ENCODE measurements around the gene APRT. TPM values are rescaled to one million over a fixed set of nuclear protein-coding genes. Genes with fewer than 3 reads are reported as not detected.

Gene APRT
- total and polyA plus RNA-seq, 10 of the 15 experiments (the other 5 are each of a cell fraction or from before 2014, with no cell fraction given) = 30.6 to 495 (median 166) TPM

DNA sequence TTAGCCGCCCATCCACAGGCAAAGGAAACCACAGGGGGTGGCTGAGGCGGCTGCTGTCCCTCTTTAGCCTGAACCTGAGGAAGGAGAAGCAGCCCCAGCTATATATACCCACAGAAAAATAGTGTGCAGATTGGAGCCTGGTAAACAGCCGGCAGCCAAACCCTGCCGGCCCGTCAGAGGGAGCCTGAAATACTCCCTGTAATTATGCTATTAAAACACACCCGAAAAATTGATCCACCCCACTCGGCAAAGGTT, 33.5 kb downstream of the APRT start (continued):
- TF ChIP-seq MYC (IDR thresholded peaks at IDR 0.05; ENCODE audit: insufficient read depth, insufficient read length, insufficient replicate concordance, low read length, severe bottlenecking) (no peak), YBX1 (IDR thresholded peaks at IDR 0.05) (no peak), CBX5 (IDR thresholded peaks at IDR 0.05; ENCODE audit: low read depth) (no peak), LARP7 (IDR thresholded peaks at IDR 0.05) (no peak), ZNF217 (IDR thresholded peaks at IDR 0.05) (no peak), IRF4 (IDR thresholded peaks at IDR 0.05; ENCODE audit: low read depth, low read length) (no peak)

- no TSS peak for BruUV-seq (replicated peaks)
- Histone ChIP-seq H4K20me1 (ENCODE audit: control insufficient read depth, insufficient read depth) (no peaks in the 10 kb centered on the region), H3K27ac (ENCODE audit: control insufficient read depth, insufficient read depth) (no peak overlapping the region), H3K4me1 (ENCODE audit: control insufficient read depth, insufficient read depth, low read length) (peaks cover 28% of the 10 kb centered on the region), H3K79me2 (ENCODE audit: control insufficient read depth, insufficient read depth, low read length) (peaks cover 71% of the 10 kb centered on the region), H3K4me3 (no peak overlapping the region), H3K9ac (ENCODE audit: control insufficient read depth, insufficient read depth, low read length) (no peak overlapping the region), H3K9me3 (replicated peaks; ENCODE audit: control insufficient read depth, insufficient read depth, low read length) (no peaks in the 10 kb centered on the region), H3K27me3 (replicated peaks in 1 of 2; ENCODE audit: control insufficient read depth in 2 of 2, insufficient read depth in 2 of 2, low read length in 1 of 2) (no peaks in the 10 kb centered on the region), H3K36me3 (ENCODE audit: control insufficient read depth in 2 of 2, insufficient read depth in 2 of 2, low read length in 1 of 2) (peaks cover 0 to 6% of the 10 kb centered on the region in 2 experiments; a peak in 2 of 4 replicates), H2AFZ (ENCODE audit: control insufficient read depth, low read depth, low read length) (no peak overlapping the region), H3K4me2 (ENCODE audit: control insufficient read depth, insufficient read depth) (no peak overlapping the region)
- ChIA-PET SMC1A (ENCODE audit: uncharacterized antibody, unreplicated experiment) (no interaction called here), POLR2A (no interaction called here), RAD21 (ENCODE audit: unreplicated experiment) (no interaction called here), CTCF (no interaction called here)
- TF ChIP-seq PKNOX1 (IDR thresholded peaks at IDR 0.05) (no peak), NFYB (IDR thresholded peaks at IDR 0.05; ENCODE audit: insufficient read depth, low read depth, low read length) (no peak), BCLAF1 (IDR thresholded peaks at IDR 0.05) (no peak), EP300 (IDR thresholded peaks at IDR 0.05; ENCODE audit: borderline replicate concordance in 1 of 2, control insufficient read depth in 1 of 2, low read depth in 2 of 2, low read length in 2 of 2) (no peak), RELA (IDR thresholded peaks at IDR 0.05; ENCODE audit: borderline replicate concordance, partially characterized antibody) (no peak), RCOR1 (conservative IDR thresholded peaks at IDR 0.05; ENCODE audit: low read depth, low read length) (no peak), MTA3 (IDR thresholded peaks at IDR 0.05; ENCODE audit: borderline replicate concordance, low read length) (no peak), NFXL1 (IDR thresholded peaks at IDR 0.05; ENCODE audit: borderline replicate concordance) (no peak), SREBF2 (IDR thresholded peaks at IDR 0.05; ENCODE audit: low read length) (no peak), PML (IDR thresholded peaks at IDR 0.05; ENCODE audit: low read length) (no peak), MXI1 (IDR thresholded peaks at IDR 0.05; ENCODE audit: low read depth, low read length) (no peak), NRF1 (conservative IDR thresholded peaks at IDR 0.05; ENCODE audit: low read depth, low read length) (no peak), IKZF1 (conservative IDR thresholded peaks at IDR 0.05) (no peak), ZNF274 (IDR thresholded peaks at IDR 0.05; ENCODE audit: insufficient read depth, insufficient read length) (no peak), RFX5 (IDR thresholded peaks at IDR 0.05; ENCODE audit: low read depth, low read length) (no peak)
- in situ Hi-C loops (cut with MboI) (no loop called here), intact Hi-C loops (cut with micrococcal nuclease; ENCODE audit: unreplicated experiment) (no loop called here)
- WGBS (ENCODE audit: insufficient coverage, insufficient replicate concordance, low lambda C conversion rate, missing lambda C conversion rate) = 84% methylated on average over 34 of the region's 34 CpGs
- FAIRE-seq (no peak), ATAC-seq (no peak), DNase-seq (ENCODE audit: low read depth, low spot score) (no peak)
Observed at GRCh38 chr16:88777471-88778270, 34.1 kb downstream of the APRT start.

Data from GM12878 (cell line).